PFSK-1 (cell line): ENCODE results near the gene PSPC1.

Experiments
- POLR2AphosphoS5 ChIP-seq: IDR thresholded peaks from 2 replicates; pipeline ENCODE4 v1.6.1; 2012; ENCODE audit warnings: low read depth, mild to moderate bottlenecking, control low read depth, low read length, moderate library complexity
- TAF1 ChIP-seq: IDR thresholded peaks from 2 replicates; pipeline ENCODE4 v1.6.1; 2012; ENCODE audit warnings: low read length, control low read depth, borderline replicate concordance; ENCODE audit not compliant: insufficient read depth

- TF ChIP-seq TAF1 (no peak), POLR2AphosphoS5 (no peak)
These were observed 87.3 kb downstream of the PSPC1 start for GRCh38 chr13:19695428-19695827.
